Measurements from ENCODE around the gene LDB2.

DNA sequence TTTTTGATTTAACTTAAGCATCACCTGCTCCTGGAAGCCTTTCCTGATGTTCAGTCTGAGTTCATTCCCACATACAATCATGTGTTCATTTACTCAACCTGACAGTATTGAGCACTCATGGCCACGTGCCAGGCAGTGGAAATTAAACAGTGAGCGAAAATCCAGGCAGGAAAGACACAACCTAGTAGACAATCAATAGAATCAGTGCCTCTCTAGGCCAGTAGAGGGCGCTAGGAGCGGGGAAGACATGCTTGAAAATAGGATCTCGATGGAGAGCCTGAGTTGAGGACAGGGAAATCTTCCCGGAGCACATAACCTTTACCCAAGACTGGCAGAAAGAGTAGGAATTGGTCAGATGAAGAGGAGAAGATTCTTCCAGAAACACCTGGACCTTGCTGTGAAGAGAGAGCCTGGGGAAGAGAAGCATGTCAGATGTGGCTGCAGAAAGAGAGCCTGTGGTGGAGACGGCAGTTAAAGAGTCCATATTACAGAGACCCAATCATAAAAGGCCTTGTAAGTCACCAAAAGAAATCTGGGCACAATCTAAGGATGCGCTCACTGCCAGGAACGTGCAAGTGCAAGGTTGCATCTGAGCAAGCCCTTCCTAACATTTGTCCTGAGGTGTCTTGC, 103.5 kb downstream of the LDB2 start:
- TF ChIP-seq, protein P1, sequence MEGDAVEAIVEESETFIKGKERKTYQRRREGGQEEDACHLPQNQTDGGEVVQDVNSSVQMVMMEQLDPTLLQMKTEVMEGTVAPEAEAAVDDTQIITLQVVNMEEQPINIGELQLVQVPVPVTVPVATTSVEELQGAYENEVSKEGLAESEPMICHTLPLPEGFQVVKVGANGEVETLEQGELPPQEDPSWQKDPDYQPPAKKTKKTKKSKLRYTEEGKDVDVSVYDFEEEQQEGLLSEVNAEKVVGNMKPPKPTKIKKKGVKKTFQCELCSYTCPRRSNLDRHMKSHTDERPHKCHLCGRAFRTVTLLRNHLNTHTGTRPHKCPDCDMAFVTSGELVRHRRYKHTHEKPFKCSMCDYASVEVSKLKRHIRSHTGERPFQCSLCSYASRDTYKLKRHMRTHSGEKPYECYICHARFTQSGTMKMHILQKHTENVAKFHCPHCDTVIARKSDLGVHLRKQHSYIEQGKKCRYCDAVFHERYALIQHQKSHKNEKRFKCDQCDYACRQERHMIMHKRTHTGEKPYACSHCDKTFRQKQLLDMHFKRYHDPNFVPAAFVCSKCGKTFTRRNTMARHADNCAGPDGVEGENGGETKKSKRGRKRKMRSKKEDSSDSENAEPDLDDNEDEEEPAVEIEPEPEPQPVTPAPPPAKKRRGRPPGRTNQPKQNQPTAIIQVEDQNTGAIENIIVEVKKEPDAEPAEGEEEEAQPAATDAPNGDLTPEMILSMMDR (IDR thresholded peaks at IDR 0.05): no peak
- no peak for TF ChIP-seq EZH2 (IDR thresholded peaks at IDR 0.05; ENCODE audit: borderline replicate concordance, insufficient read depth, low read depth, low read length, poor library complexity, severe bottlenecking)
